HepG2 (cell line): ENCODE measurements around the gene SSNA1. TPM values are rescaled to one million over a fixed set of nuclear protein-coding genes. Genes with fewer than 3 reads are reported as not detected.

Experiments
- GFI1 ChIP-seq: sonication (generic); formaldehyde crosslinking; IDR thresholded peaks from 2 replicates; pipeline ENCODE4 v1.5.0; 2020; ENCODE audit warnings: missing genetic modification reagents, mild to moderate bottlenecking, borderline replicate concordance
- KDM5A ChIP-seq: fragments of 200-600 bp; sonication (generic); IDR thresholded peaks from 2 replicates; pipeline ENCODE4 v1.7.0; 2018; ENCODE audit warnings: antibody characterized with exemption, mild to moderate bottlenecking, low read length, borderline replicate concordance
- KLF12 ChIP-seq: sonication (generic); formaldehyde crosslinking; IDR thresholded peaks from 2 replicates; pipeline ENCODE4 v1.4.0; 2020; ENCODE audit warnings: missing genetic modification reagents, borderline replicate concordance
- SPEN ChIP-seq: sonication (generic); formaldehyde crosslinking; IDR thresholded peaks from 2 replicates; pipeline ENCODE4 v1.5.1; 2020; ENCODE audit warnings: low read depth, mild to moderate bottlenecking, missing genetic modification reagents
- THAP7 ChIP-seq: sonication (generic); formaldehyde crosslinking; IDR thresholded peaks from 2 replicates; pipeline ENCODE4 v1.8.1; 2023; ENCODE audit warnings: mild to moderate bottlenecking, missing genetic modification reagents
- ZNF501 ChIP-seq: sonication (generic); formaldehyde crosslinking; IDR thresholded peaks from 2 replicates; pipeline ENCODE4 v1.5.1; 2020; ENCODE audit warnings: mild to moderate bottlenecking, moderate library complexity, missing genetic modification reagents
- ZNF530 ChIP-seq: sonication (generic); formaldehyde crosslinking; IDR thresholded peaks from 2 replicates; pipeline ENCODE4 v1.5.0; 2020; ENCODE audit warnings: low read depth, mild to moderate bottlenecking, missing genetic modification reagents
- ZNF619 ChIP-seq: sonication (generic); formaldehyde crosslinking; IDR thresholded peaks from 2 replicates; pipeline ENCODE4 v1.4.0; 2020; ENCODE audit warnings: mild to moderate bottlenecking, missing genetic modification reagents
- polyA plus RNA-seq, 8 experiments: library from polyadenylated mRNA; depleted of rRNA in 3 of 8; stranded (reverse) in 7 of 8; unstranded in 1 of 8; fragments of >200 nt; fragmentation: Illumina TruSeq in 4 of 8; extraction: Trizol in 4 of 8; gene quantifications; 2 replicates each; pipeline versions ENCODE4 v1.2.1 to v1.2.3, GENCODE V29; 2011 to 2016; ENCODE audit warnings: low read depth in 4 of 8, missing spikeins in 1 of 8, mixed read lengths in 1 of 8; ENCODE audit not compliant: insufficient read depth in 1 of 8
- total RNA-seq, 5 experiments: library from RNA; depleted of rRNA; stranded (reverse); fragments of >200 nt; fragmentation: Illumina TruSeq; extraction: Trizol; gene quantifications; 2 replicates each; pipeline ENCODE4 v1.2.3, GENCODE V29; 2016; ENCODE audit warnings: low read depth in 1 of 5
- TF ChIP-seq, protein P1 (sequence below), 2 experiments: sonication (generic) in 1 of 2; formaldehyde crosslinking in 1 of 2; IDR thresholded peaks; 2 replicates each; pipeline versions ENCODE4 v1.6.1 to v1.9.0; 2014 to 2022; ENCODE audit warnings: antibody characterized with exemption in 1 of 2, borderline replicate concordance in 1 of 2, inconsistent platforms in 1 of 2, low read depth in 1 of 2, missing genetic modification reagents in 1 of 2
- TF ChIP-seq, protein P2 (sequence below): sonication (generic); formaldehyde crosslinking; IDR thresholded peaks from 2 replicates; pipeline ENCODE4 v1.5.0; 2020; ENCODE audit warnings: mild to moderate bottlenecking, missing genetic modification reagents, borderline replicate concordance

Gene SSNA1
- total and polyA plus RNA-seq, 2 of the 13 experiments (the other 11 are each of a cell fraction or from before 2014, with no cell fraction given), result 35.9 to 49.4 TPM

DNA sequence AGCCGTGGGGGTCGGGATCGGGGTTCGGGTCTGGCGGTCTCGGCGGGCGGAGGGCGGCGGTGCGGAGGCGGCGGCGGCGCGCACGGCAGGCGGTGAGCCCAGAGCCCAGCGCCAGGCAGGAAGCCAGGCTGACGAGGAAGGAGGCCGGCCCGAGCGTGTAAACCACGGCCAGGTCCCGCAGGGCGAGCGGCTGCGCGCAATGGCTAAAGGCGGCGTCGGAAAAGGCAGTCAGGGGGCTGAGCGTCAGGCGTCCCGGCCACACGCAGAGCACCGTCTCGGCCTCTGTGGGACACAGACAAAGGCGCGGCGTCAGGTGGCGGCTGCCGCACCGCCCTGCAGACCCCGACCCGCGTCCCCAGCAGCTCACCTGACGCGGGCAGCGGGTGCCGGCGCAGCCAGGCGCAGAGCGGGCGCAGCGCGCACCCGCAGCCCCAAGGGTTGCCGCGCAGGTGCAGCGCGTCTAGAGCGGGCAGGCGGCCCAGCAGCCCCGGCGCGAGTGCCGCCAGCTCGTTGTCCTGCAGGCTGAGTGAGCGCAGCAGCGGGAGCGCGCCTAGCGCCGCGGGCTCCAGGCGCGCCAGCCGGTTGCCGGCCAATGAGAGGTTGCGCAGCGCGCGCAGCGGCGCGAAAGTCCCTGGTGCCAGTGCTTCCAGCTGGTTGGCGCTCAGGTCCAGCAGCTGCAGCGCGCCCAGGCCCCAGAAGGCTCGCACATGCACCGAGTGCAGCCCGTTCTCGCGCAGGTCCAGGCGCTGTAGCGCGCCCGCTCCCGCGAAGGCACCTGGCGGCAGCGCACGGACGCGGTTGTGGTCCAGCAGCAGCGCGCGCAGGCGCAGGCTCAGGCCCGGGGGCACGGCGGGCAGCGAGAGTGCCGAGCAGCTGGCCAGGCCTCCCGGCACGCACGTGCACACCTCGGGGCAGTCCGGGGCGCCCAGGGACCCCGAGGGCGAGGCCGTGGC lies 19.3 kb upstream of the SSNA1 start (continued):
- TF ChIP-seq, protein P1, sequence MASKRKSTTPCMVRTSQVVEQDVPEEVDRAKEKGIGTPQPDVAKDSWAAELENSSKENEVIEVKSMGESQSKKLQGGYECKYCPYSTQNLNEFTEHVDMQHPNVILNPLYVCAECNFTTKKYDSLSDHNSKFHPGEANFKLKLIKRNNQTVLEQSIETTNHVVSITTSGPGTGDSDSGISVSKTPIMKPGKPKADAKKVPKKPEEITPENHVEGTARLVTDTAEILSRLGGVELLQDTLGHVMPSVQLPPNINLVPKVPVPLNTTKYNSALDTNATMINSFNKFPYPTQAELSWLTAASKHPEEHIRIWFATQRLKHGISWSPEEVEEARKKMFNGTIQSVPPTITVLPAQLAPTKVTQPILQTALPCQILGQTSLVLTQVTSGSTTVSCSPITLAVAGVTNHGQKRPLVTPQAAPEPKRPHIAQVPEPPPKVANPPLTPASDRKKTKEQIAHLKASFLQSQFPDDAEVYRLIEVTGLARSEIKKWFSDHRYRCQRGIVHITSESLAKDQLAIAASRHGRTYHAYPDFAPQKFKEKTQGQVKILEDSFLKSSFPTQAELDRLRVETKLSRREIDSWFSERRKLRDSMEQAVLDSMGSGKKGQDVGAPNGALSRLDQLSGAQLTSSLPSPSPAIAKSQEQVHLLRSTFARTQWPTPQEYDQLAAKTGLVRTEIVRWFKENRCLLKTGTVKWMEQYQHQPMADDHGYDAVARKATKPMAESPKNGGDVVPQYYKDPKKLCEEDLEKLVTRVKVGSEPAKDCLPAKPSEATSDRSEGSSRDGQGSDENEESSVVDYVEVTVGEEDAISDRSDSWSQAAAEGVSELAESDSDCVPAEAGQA (IDR thresholded peaks at IDR 0.05; ENCODE audit: low read depth), result no peak
- TF ChIP-seq, protein P1 (CRISPR knock-in tag; IDR thresholded peaks at IDR 0.05; ENCODE audit: borderline replicate concordance), result no peak
- TF ChIP-seq ZNF619 (no peak), KLF12 (CRISPR knock-in tag) (no peak), SPEN (CRISPR knock-in tag) (no peak), KDM5A (no peak), ZNF530 (CRISPR knock-in tag) (no peak), ZNF501 (CRISPR knock-in tag) (no peak), THAP7 (CRISPR knock-in tag) (no peak), GFI1 (CRISPR knock-in tag) (no peak)
- TF ChIP-seq, protein P2, sequence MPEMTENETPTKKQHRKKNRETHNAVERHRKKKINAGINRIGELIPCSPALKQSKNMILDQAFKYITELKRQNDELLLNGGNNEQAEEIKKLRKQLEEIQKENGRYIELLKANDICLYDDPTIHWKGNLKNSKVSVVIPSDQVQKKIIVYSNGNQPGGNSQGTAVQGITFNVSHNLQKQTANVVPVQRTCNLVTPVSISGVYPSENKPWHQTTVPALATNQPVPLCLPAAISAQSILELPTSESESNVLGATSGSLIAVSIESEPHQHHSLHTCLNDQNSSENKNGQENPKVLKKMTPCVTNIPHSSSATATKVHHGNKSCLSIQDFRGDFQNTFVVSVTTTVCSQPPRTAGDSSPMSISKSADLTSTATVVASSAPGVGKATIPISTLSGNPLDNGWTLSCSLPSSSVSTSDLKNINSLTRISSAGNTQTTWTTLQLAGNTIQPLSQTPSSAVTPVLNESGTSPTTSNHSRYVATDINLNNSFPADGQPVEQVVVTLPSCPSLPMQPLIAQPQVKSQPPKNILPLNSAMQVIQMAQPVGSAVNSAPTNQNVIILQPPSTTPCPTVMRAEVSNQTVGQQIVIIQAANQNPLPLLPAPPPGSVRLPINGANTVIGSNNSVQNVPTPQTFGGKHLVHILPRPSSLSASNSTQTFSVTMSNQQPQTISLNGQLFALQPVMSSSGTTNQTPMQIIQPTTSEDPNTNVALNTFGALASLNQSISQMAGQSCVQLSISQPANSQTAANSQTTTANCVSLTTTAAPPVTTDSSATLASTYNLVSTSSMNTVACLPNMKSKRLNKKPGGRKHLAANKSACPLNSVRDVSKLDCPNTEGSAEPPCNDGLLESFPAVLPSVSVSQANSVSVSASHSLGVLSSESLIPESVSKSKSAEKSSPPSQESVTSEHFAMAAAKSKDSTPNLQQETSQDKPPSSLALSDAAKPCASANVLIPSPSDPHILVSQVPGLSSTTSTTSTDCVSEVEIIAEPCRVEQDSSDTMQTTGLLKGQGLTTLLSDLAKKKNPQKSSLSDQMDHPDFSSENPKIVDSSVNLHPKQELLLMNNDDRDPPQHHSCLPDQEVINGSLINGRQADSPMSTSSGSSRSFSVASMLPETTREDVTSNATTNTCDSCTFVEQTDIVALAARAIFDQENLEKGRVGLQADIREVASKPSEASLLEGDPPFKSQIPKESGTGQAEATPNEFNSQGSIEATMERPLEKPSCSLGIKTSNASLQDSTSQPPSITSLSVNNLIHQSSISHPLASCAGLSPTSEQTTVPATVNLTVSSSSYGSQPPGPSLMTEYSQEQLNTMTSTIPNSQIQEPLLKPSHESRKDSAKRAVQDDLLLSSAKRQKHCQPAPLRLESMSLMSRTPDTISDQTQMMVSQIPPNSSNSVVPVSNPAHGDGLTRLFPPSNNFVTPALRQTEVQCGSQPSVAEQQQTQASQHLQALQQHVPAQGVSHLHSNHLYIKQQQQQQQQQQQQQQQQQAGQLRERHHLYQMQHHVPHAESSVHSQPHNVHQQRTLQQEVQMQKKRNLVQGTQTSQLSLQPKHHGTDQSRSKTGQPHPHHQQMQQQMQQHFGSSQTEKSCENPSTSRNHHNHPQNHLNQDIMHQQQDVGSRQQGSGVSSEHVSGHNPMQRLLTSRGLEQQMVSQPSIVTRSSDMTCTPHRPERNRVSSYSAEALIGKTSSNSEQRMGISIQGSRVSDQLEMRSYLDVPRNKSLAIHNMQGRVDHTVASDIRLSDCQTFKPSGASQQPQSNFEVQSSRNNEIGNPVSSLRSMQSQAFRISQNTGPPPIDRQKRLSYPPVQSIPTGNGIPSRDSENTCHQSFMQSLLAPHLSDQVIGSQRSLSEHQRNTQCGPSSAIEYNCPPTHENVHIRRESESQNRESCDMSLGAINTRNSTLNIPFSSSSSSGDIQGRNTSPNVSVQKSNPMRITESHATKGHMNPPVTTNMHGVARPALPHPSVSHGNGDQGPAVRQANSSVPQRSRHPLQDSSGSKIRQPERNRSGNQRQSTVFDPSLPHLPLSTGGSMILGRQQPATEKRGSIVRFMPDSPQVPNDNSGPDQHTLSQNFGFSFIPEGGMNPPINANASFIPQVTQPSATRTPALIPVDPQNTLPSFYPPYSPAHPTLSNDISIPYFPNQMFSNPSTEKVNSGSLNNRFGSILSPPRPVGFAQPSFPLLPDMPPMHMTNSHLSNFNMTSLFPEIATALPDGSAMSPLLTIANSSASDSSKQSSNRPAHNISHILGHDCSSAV (CRISPR knock-in tag), result no peak
